NCI-H69 (cell line): ENCODE results near the gene SMC6.

Experiments used
- DNase-seq: peaks from one replicate; lab custom pipeline; 2025; lab: John Stamatoyannopoulos, UW

Gene SMC6

GRCh38 chr2:17753803-17754663, at the start of gene SMC6, which contains the start of gene GEN1:
TSS of gene SMC6 (minus strand) at chr2:17753810. CDS start at chr2:17745946, 7,864 bp downstream.
TSS of gene GEN1 (plus strand) at chr2:17754138. CDS start at chr2:17759944, 5,806 bp downstream.
- DNase-seq: peak; percentile 91

DNA sequence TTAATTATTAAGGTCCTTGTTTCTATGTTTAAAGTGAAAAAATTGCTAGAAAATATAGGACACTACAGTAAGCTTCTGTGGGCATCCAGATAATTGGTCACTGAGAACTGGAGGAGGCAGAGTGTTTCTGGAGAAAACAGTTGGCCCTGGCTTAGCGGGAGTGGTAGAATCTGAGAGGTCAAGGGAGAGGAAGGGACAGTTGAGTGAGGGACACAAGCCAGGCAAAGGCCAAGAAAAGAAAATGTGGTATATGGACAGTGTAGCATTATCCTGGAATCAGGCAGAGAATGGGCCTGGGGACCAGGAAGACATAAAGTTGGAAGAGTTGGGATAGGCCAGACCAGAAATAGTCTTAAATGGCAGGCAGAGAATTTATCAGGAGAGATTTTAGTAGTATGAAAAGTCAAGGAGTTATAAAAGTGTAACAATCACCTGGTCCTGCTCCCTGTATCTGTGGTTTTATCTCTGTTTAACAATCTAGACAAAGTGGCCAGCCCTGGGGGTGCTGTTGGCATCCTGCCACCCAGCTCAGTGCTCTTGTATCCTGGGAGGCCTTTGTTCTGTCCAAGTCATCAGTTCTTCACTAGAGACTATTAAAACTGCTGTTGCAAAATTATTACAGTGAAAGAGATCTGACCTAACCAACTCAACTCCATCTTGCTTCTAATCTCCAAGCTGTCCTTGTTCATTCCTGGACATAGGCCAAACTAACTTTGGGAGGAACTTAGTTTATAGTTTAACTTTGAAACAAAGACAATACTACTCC, 47.3 kb upstream of the SMC6 start:
- peak; percentile 21 for DNase-seq

DNA sequence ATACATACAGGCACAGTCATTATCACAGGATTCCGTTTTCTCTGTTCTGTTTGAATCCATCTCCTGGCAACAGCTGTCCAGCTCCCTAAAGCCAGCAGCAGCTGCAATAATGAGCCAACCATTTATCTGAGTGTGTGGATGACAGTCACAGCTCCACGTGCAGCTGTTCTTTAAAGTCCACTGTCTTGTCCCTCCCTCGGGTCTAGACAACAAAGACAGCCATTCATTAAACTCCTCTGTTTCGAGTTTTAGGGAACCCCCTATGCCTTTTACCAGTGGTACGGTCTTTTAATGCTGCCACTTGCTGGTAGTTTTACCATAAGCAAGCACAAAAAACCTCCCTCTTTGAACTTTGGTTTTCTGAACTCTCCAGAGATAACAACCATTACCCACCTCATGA, 46.6 kb upstream of the SMC6 start:
- DNase-seq: peak; percentile 8

- no peak for DNase-seq
Measured at GRCh38 chr2:17799301-17800120, 45.9 kb upstream of the SMC6 start.

DNA sequence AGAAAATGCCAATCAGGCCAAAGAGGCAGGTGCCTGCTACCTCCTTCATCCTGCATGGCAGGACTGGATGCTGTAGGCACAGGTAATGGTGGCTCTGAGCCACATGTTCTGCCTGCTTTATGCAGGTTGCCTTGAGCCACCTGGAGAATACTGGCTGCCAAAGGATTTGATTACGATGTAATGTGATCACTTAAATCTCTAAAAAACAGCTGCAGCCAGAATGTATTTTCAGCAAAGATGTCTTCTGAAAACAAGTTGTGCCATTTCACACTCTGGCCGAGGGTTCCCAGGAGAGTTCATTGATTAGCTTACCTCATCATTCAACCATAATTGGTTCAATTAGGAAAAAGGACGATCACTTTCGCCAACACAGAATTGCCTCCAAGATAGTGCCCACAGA, 44.7 kb upstream of the SMC6 start:
- peak; percentile 17 for DNase-seq

DNA sequence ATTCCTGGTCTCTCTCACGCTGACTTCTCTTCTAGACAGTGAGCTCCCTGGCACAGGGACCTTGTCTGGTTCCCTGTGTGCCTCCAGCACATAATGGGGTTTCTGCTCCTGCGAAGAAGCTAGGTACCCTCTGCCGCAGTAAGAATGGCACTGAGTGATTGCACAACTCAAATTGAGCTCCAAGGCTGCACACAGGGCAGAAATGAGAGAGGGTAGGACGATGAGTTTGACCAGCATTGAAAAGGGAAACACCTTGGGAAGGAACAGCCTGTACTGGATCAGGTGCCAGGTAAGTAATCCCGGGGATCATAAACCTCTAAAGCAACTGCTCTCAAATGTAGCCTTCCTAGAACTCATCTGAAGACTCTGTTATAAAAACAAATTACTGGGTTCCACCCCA, 41.7 kb upstream of the SMC6 start:
- no peak for DNase-seq

GRCh38 chr2:17793803-17794354, 40.3 kb upstream of the SMC6 start:
- no peak for DNase-seq

DNA sequence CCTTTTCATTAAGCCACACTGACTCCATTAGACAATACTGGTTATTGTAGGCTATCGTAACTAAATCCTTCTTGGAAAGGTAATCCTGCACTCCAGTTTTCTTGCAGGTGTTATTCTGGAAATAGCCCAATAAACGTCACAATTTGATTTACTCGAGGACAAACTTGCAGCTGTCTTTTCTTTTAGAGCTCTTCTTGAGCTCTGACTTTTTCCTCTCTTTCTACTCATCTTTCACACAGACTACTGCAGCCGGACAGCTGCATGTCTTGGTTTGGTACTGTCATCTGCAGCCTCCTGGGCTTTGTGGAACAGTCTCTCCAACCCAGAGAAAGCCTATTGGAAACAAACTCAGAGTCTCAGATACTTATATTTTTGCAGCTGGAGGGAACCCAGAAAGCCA, 39.7 kb upstream of the SMC6 start:
- DNase-seq: no peak

DNA sequence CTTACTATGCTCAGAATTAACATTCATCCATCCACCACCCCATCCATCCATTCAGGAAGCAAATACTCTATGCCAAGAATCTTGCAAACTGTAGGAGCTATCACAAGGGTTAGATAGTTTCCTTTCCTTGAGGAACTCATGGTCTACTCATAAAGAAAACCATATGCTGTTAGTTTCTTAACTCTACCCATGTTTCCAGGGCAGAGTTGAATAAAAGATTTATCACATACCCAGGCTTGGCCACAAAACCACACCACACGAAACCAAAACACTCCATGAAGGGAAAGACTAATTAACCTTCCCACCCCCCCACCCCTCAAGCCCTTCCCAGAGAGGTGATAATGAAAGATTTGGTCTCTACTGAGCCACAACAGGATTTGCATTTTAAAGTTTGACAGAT, 38.9 kb upstream of the SMC6 start:
- DNase-seq: no peak

GRCh38 chr2:17791817-17792130, 38.2 kb upstream of the SMC6 start:
- DNase-seq: no peak

DNA sequence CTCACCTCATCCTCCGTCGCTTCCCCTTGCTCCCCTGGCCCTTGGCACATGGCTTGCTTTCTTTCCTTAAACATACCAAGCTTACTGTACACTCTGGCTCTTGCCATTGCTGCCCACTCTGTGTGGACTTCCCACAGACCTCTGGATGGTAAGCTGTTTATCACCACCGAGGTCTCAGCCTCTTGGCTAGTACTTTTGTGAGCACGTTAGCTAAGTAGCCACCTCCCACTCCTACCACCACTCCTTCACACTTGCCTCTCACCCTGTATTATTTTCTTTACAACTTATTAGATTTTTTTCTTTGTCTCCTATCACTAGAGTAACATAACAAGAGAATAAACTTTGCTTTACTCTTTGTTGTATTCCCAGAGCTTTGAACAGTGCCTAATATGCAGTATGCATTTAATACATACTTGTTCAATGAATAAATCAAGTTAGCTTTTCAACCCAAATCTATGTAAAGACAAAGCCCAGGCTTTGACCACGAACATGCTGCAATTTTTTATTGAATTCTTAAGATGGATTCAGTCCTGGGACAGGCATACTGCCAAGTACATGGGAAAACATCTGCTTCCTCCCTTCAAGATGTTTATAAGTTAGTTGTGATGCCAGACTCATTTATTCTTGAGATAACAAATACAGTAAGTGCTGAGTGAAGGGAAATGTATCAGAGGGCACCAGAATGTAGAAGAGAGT, 37.7 kb upstream of the SMC6 start:
- DNase-seq: no peak

GRCh38 chr2:17790536-17790935, 36.9 kb upstream of the SMC6 start:
- no peak for DNase-seq

DNA sequence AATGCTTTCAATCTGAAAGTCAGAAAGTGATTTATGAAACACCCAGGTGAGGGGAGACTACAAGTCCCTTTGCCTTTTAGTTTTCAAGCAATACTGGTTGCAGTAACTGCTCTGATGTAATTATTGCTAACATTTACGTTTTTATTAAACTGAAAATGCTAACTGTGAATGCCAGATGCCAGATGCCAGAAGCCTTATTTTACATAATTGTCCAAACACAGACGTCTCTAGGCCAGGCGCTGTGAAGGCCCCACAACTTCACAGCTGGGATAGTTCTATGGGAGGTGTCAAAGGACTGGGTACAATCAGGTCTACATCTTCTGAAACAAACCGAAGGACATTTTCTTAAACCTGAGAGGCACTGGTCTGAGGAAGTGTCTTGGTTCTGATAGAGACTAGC, 35.2 kb upstream of the SMC6 start:
- DNase-seq: no peak

DNA sequence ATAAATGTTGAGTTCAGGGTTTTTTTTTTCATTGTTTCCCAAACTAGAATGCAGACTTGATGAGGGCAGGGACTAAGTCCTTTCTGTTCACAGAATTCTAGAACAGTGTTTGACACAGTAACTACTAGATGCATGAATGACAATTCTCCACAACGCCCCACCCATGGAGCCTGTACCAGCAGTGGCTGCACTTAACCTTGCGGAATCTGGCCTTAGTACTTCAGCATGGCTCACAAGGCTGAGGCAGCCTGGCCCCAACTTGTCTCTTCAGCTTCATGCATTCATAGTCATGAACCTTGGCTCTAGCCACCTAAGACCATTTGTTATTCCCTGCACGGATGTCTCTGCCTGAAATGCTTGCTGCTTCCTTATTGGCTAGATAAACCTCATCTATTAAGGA, 33.1 kb upstream of the SMC6 start:
- DNase-seq: no peak

GRCh38 chr2:17781482-17781881, 27.9 kb upstream of the SMC6 start:
- DNase-seq: no peak

DNA sequence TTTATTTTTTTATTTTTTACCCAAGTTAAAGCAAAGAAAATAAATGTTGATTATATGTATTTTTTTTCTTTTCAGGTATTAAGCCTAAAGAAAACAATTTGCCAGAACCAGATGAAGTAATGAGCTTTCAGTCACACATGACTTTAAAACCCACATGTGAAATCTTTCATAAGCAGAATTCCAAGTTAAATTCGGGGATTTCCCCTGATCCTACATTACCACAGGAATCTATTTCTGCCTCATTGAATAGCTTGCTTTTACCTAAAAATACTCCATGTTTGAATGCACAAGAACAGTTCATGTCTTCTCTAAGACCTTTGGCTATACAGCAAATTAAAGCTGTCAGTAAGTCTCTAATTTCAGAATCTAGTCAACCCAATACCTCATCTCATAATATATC, 26.9 kb upstream of the SMC6 start:
- no peak for DNase-seq

- DNase-seq: no peak
Measured at GRCh38 chr2:17772532-17772931, 18.9 kb upstream of the SMC6 start.

DNA sequence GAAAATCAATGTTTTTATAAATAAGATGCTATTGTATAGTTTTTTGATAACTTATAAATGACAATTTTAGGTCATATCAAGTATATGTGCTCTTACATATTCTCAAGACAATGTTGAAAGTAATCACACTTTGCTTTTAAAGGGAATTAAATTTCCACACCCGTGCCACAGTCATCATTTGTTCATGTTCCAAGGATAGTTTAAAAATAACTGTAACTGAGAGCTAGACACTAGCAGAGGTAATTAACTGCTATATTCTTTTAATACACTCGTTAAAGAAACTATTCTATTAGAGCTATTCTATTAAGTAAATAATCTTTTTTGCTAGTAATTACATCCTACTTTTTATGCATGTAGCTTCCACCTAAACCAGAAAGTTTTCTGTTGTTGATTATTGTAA, 18.3 kb upstream of the SMC6 start:
- DNase-seq: no peak

DNA sequence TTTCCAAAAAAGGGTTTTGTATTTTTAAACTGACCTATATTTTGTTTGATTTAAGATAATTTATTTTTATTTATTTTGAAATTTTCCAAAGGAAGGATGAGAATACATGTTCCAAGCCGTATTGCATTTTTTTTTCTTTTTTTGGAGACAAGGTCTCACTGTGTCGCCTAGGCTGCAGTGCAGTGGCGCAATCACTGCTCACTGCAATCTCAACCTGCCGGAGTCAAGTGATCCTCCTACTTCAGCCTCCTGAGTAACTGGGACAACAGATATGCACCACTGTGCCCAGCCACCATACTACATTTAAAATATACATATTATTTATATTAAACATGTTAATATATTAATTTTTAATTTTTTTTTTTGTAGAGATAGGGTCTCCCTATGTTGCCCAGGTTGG, 15.3 kb upstream of the SMC6 start:
- no peak for DNase-seq

- DNase-seq: no peak
Measured at GRCh38 chr2:17765398-17765797, 11.8 kb upstream of the SMC6 start.

DNA sequence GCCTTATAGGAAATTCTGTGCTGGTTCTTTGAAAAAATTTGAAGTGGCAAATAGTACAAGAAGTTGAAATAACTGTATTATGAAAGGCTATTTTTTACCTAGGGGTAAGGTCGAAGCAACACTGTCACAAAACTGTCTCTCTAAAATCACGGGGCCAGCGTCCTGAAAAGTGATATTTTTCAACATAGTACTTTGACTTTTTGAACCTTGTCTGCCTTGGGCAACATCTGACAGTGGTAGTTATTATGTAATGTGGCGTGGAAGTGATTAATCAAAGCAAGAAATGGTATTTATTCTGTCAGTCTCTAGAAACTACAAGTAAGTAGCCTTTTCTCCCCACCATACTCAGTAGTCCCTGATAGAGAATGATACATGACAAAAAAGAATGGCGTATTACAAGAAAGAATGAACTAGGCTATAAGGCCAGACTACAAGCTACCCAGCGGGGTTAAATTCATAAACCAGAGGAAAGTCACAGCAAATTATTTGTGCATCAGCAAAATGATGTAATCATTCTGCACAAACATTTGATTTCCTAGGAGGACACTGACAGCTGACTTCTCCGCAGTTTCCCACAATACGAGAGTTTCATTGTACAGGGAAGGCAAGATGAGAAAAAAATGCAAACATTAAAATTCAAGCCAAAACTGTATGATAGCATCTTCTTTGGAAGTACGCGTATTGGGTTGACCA, 10.2 kb upstream of the SMC6 start:
- DNase-seq: no peak
